ENCODE data around the gene ZBTB20. TPM values are rescaled to one million over a fixed set of nuclear protein-coding genes. Genes with fewer than 3 reads are reported as not detected.

The ZBTB20 gene
- polyA plus RNA-seq, 1 donor from 2014 or later, result 4.8 TPM

DNA sequence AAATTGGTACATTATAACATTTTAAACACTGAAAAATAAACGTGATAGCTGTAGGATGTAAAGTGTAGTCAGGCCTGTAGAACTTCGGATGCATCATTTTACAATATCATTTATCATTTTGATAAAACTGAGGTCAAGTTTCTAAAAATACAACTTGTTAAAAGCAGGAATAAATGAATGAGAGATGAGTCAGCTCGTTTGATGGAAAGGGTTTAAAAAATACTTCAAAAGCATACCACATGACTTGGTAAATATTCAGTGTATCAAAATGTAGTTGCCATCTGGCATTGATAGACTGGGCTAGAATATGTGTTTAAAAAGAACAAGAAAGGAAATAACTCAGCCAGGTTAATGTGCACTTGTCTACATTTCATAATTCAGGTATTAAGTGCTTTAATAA lies 496.3 kb downstream of the ZBTB20 start:
- H3K4me3 ChIP-seq (ENCODE audit: low read length), result no peak overlapping the region
- H3K9ac ChIP-seq (ENCODE audit: low read length), result no peak overlapping the region
- TF ChIP-seq EZH2 (IDR thresholded peaks at IDR 0.05; ENCODE audit: borderline replicate concordance, insufficient read depth, low read length, poor library complexity, severe bottlenecking) (no peak), EP300 (conservative IDR thresholded peaks at IDR 0.05; ENCODE audit: poor library complexity, severe bottlenecking) (no peak), RAD21 (conservative IDR thresholded peaks at IDR 0.05) (no peak), MXI1 (conservative IDR thresholded peaks at IDR 0.05; ENCODE audit: poor library complexity, severe bottlenecking) (no peak), SMC3 (conservative IDR thresholded peaks at IDR 0.05; ENCODE audit: poor library complexity) (no peak), TAF1 (IDR thresholded peaks at IDR 0.05; ENCODE audit: low read depth) (no peak), POLR2AphosphoS5 (IDR thresholded peaks at IDR 0.05) (no peak)
- TF ChIP-seq, protein P1, sequence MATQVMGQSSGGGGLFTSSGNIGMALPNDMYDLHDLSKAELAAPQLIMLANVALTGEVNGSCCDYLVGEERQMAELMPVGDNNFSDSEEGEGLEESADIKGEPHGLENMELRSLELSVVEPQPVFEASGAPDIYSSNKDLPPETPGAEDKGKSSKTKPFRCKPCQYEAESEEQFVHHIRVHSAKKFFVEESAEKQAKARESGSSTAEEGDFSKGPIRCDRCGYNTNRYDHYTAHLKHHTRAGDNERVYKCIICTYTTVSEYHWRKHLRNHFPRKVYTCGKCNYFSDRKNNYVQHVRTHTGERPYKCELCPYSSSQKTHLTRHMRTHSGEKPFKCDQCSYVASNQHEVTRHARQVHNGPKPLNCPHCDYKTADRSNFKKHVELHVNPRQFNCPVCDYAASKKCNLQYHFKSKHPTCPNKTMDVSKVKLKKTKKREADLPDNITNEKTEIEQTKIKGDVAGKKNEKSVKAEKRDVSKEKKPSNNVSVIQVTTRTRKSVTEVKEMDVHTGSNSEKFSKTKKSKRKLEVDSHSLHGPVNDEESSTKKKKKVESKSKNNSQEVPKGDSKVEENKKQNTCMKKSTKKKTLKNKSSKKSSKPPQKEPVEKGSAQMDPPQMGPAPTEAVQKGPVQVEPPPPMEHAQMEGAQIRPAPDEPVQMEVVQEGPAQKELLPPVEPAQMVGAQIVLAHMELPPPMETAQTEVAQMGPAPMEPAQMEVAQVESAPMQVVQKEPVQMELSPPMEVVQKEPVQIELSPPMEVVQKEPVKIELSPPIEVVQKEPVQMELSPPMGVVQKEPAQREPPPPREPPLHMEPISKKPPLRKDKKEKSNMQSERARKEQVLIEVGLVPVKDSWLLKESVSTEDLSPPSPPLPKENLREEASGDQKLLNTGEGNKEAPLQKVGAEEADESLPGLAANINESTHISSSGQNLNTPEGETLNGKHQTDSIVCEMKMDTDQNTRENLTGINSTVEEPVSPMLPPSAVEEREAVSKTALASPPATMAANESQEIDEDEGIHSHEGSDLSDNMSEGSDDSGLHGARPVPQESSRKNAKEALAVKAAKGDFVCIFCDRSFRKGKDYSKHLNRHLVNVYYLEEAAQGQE (IDR thresholded peaks at IDR 0.05; ENCODE audit: borderline replicate concordance), result no peak
- TF ChIP-seq, protein P2, sequence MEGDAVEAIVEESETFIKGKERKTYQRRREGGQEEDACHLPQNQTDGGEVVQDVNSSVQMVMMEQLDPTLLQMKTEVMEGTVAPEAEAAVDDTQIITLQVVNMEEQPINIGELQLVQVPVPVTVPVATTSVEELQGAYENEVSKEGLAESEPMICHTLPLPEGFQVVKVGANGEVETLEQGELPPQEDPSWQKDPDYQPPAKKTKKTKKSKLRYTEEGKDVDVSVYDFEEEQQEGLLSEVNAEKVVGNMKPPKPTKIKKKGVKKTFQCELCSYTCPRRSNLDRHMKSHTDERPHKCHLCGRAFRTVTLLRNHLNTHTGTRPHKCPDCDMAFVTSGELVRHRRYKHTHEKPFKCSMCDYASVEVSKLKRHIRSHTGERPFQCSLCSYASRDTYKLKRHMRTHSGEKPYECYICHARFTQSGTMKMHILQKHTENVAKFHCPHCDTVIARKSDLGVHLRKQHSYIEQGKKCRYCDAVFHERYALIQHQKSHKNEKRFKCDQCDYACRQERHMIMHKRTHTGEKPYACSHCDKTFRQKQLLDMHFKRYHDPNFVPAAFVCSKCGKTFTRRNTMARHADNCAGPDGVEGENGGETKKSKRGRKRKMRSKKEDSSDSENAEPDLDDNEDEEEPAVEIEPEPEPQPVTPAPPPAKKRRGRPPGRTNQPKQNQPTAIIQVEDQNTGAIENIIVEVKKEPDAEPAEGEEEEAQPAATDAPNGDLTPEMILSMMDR (IDR thresholded peaks at IDR 0.05; ENCODE audit: poor library complexity, severe bottlenecking), result no peak
- no peaks in the 10 kb centered on the region for H3K9me2 ChIP-seq (ENCODE audit: insufficient read depth, low read length)
- no peaks in the 10 kb centered on the region for H3K79me2 ChIP-seq (replicated peaks; ENCODE audit: insufficient read depth, low read length)
- H3K27me3 ChIP-seq (ENCODE audit: insufficient read depth, low read depth, low read length), result no peaks in the 10 kb centered on the region
- H3K36me3 ChIP-seq (ENCODE audit: insufficient read depth, low read length), result no peaks in the 10 kb centered on the region
- H3F3A ChIP-seq (ENCODE audit: insufficient read depth, low read length, poor library complexity, severe bottlenecking), result no peaks in the 10 kb centered on the region
- H3K4me2 ChIP-seq (ENCODE audit: low read length), result no peak overlapping the region
- no peaks in the 10 kb centered on the region for H4K20me1 ChIP-seq (ENCODE audit: insufficient read depth)
- H2AFZ ChIP-seq (ENCODE audit: low read depth, low read length), result no peak overlapping the region
- no peak overlapping the region for H3K27ac ChIP-seq (ENCODE audit: low read length)
- no peaks in the 10 kb centered on the region for H3K9me3 ChIP-seq (ENCODE audit: low read length)

DNA sequence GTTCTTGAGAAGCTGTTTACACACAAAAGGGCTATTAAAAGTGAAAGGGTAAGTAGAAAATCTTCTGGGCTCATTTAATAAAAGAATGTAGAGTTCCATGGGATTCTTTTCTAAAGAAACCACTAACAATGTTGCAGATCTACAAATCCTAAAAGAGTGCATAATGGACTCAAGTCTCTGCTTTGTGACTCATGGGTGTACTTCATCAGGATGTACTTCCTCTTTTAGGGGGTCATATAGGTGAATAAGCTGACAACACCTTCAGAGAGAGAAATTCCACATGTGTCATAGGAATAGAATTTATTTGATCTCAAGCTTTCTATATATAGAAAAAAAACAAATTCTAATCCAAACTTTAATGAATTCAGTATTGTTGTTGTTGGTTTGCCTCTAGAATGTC lies 497.8 kb downstream of the ZBTB20 start:
- H3K9me2 ChIP-seq (ENCODE audit: insufficient read depth, low read length), result no peaks in the 10 kb centered on the region
- no peaks in the 10 kb centered on the region for H3K27me3 ChIP-seq (ENCODE audit: insufficient read depth, low read depth, low read length)
- H3K9ac ChIP-seq (ENCODE audit: low read length), result no peak overlapping the region
- H3K79me2 ChIP-seq (replicated peaks; ENCODE audit: insufficient read depth, low read length), result no peaks in the 10 kb centered on the region
- H4K20me1 ChIP-seq (ENCODE audit: insufficient read depth), result no peaks in the 10 kb centered on the region
- no peak overlapping the region for H2AFZ ChIP-seq (ENCODE audit: low read depth, low read length)
- no peaks in the 10 kb centered on the region for H3K36me3 ChIP-seq (ENCODE audit: insufficient read depth, low read length)
- no peak for TF ChIP-seq MXI1 (conservative IDR thresholded peaks at IDR 0.05; ENCODE audit: poor library complexity, severe bottlenecking)
- TF ChIP-seq, protein P1 (IDR thresholded peaks at IDR 0.05; ENCODE audit: borderline replicate concordance), result no peak
- TF ChIP-seq EP300 (conservative IDR thresholded peaks at IDR 0.05; ENCODE audit: poor library complexity, severe bottlenecking), result no peak
- no peak for TF ChIP-seq SMC3 (conservative IDR thresholded peaks at IDR 0.05; ENCODE audit: poor library complexity)
- TF ChIP-seq, protein P2 (IDR thresholded peaks at IDR 0.05; ENCODE audit: poor library complexity, severe bottlenecking), result no peak
- TF ChIP-seq RAD21 (conservative IDR thresholded peaks at IDR 0.05), result no peak
- no peak for TF ChIP-seq EZH2 (IDR thresholded peaks at IDR 0.05; ENCODE audit: borderline replicate concordance, insufficient read depth, low read length, poor library complexity, severe bottlenecking)
- no peak for TF ChIP-seq TAF1 (IDR thresholded peaks at IDR 0.05; ENCODE audit: low read depth)
- TF ChIP-seq POLR2AphosphoS5 (IDR thresholded peaks at IDR 0.05), result no peak
- no peaks in the 10 kb centered on the region for H3F3A ChIP-seq (ENCODE audit: insufficient read depth, low read length, poor library complexity, severe bottlenecking)
- H3K4me3 ChIP-seq (ENCODE audit: low read length), result no peak overlapping the region
- H3K9me3 ChIP-seq (ENCODE audit: low read length), result no peaks in the 10 kb centered on the region
- H3K4me2 ChIP-seq (ENCODE audit: low read length), result no peak overlapping the region
- H3K27ac ChIP-seq (ENCODE audit: low read length), result no peak overlapping the region

All from neural cell (in vitro differentiated cells).